GM21528 (cell line): Measurements from ENCODE around the gene SLC16A10.
"Not testable (repeated sequence)": the region's sequence is repeated elsewhere in the genome, so short reads cannot be mapped to it uniquely, and the experiment has no call there.

Source experiments
- ATAC-seq: cut with Tn5 transposase; IDR thresholded peaks from one replicate; pipeline ENCODE4 v1.9.1; 2021; ENCODE audit warnings: mild to moderate bottlenecking, moderate library complexity; ENCODE audit not compliant: unreplicated experiment, low FRiP score

SLC16A10 gene

DNA sequence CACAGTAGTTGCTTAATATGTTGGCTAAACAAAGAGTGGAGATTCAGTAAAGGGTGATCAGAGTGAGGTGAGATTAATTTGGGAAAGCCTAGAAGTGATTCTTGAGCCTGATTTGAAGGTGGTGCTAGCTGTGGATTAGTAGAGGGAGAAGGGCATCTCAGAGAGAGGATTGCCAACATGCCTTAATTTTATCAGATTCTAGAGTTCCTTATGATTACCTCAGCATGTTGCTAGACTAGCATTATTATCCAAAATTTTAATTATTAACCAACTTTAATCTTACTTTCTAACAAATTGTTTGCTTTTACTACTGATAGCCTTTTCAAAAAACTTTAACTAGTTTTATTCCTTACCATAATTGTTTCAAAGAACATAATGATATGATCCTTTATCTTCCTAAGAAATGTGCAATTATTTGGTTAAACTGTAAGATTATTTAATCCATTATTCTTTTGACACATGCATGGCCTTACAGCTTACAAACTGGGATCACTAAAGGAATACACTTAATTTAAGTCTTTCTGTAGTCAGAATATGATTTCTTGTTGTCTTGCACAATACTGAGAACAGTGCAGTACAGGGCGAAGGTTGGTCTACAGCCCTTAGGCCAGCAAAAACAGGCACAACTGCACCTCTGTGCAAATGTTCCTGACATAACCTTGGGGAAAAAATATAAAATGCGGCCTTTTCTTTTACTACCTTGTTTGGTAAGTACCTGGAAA, 88.9 kb downstream of the SLC16A10 start:
- no peak for ATAC-seq

DNA sequence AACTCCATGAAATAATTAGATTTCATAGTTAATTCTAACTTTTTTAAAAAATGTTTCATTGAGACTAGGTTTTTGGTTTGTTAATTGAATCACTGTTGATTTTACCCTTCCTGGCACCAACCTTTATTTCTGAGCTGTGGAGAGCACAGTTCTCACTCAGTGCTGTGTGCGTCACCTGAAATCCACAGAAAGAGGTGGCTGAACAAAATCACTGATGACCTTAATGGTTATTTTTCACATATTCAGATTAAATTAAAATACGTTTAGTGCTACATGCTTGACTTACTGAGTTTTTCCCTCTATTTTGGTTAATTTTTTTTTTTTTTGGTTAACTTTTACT, 89.4 kb downstream of the SLC16A10 start:
- ATAC-seq = no peak

DNA sequence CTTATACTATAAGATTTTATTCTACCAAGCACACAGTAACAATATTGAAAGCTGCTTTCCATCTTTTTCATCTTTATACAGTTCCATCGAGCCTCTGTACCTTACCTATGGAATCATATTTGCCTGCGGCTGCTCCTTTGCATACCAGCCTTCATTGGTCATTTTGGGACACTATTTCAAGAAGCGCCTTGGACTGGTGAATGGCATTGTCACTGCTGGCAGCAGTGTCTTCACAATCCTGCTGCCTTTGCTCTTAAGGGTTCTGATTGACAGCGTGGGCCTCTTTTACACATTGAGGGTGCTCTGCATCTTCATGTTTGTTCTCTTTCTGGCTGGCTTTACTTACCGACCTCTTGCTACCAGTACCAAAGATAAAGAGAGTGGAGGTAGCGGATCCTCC, 89.8 kb downstream of the SLC16A10 start:
- no peak for ATAC-seq

DNA sequence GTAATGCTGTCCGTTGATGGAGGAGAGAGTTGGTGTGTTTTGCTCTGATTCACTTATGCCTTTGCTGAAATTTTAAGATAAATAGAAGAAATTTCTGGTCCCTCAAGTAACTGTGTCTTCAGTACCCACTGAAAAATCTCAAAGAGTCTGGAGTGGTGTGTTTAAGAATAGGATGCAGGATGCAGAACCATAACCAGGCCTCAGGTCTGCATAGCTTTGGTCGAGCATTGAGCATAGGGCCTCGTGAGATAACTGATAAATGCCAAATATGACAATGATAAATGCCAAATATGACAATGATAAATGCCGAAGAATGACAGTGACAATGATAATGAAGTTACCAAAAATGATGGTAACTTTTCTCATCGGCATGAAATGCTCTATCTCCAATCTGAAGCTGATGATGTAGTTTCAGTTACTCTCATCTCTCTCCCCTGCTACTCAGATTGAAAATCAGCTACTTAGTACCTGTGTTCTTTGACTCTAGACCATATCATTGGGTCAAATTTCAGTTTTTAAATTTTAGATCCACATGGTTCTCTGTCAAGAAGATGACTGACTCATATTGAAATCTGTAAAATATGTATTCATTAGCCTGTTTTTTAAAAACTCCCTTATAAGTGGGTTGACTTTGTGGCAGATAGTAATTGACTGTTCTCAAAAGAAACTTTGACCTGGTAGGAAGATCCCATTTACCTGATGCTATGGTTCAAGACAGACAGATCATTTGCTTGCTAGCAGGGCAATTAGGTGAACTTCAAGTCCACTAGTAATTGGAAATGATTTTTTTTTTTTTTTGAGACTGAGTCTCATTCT, 96.6 kb downstream of the SLC16A10 start:
- no peak for ATAC-seq

DNA sequence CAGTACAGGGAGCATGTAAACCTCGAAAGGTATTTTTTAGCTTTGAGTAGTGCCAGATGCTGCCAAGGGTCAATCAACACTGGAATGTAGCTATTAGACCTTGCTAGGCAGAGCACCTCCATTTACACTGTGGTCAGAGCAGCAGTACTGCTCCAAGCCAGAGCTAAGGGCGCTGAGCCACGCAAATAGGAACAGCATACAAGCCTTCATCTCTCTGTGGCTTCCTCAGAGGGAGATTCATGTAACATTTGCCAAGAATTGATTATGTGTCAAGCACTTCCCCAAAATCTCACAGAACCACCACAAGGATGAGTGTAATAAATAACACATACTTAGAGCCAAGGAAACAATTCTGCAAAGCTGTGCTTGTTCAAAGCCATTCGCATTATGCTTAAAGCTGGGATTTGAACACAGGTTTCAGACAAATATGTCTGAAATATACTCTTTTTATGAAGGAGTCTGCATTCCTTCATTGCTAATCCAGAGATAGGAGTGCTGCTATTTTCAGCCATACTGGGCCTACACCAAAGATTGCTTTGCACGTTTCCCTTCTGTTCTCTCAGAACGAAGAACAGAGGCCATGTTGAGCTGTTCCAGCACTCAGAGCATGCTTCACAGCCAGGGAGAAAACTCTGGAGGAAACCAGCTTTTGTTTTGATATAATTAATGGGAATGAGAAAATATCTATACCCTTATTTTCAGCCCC, 97.7 kb downstream of the SLC16A10 start:
- no peak for ATAC-seq

DNA sequence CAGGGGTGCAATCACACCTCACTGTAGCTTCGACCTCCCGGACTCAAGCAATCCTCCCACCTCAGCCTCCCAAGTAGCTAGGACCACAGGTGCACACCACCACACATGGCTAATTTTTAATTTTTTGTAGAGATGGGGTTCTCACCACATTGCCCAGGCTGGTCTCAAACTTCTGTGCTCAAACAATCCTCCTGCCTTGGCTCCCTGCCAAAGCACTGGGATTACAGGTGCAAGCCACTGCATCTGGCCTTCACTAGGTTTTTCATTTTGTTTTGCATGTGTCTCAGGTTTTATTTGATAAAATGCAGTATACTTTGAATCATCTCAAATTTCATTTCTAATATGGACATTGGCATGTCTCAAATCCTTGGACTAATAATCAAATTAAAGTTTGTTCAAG, 98.7 kb downstream of the SLC16A10 start:
- ATAC-seq = no peak

DNA sequence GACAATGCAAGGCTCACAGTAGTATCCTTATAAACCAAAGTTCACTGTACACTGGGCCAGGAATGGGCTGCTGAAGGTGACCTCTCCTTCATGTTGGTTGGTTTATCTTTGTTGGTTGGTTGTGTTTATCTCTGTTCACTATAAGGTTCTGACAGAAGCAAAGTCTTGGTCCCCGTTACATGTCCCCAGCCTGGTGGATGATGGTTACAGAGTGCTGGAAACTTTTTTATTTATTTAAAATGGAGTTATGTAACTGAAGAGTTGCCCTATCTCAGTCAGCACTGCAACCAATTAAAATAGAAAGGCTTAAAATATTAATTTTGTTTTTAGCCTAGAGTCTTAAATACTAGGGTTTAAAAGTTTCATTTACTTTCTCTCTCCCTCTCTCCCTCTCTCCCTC, 100.6 kb downstream of the SLC16A10 start:
- no peak for ATAC-seq

DNA sequence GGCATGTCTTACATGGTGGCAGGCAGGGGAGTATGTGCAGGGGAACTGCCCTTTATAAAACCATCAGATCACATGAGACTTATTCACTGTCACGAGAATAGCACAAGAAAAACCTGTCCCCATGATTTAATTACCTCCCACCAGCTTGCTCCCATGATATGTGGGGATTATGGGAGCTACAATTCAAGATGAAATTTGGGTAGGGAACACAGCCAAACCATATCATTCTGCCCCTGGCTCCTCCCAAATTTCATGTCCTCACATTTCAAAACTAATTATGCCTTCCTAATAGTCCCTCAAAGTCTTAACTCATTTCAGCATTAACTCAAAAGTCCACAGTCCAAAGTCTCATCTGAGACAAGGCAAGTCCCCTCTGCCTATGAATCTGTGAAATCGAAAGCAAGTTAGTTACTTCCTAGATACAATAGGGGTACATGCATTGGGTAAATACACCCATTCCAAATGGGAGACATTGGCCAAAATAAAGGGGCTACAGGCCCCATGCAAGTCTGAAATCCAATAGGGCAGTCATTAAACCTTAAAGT, 102.4 kb downstream of the SLC16A10 start:
- not testable (repeated sequence) for ATAC-seq

DNA sequence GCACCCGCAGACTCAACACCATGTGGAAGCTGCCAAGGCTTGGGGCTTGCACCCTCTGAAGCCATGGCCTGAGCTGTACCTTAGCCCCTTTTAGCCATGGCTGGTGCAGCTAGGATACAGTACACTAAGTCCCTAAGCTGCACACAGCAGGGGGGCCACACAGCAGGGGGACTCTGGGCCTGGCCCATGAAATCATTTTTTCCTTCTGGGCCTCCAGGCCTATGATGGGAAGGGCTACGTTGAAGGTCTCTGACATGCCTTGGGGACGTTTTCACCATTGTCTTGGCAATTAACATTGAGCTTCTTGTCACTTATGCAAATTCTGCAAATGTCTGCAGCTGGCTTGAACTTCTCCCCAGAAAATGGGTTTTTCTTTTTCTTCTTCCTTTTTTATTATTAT, 103.3 kb downstream of the SLC16A10 start:
- no peak for ATAC-seq

DNA sequence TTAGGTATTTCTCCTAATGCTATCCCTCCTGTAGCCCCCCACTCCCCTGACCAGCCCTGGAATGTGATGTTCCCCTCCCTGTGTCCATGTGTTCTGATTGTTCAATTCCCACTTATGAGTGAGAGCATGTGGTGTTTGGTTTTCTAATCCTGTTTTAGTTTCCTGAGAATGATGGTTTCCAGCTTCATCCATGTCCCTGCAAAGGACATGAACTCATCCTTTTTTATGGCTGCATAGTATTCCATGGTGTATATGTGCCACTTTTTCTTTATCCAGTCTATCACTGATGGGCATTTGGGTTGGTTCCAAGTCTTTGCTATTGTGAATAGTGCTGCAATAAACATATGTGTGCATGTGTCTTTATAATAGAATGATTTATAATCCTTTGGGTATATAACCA, 103.8 kb downstream of the SLC16A10 start:
- not testable (repeated sequence) for ATAC-seq

DNA sequence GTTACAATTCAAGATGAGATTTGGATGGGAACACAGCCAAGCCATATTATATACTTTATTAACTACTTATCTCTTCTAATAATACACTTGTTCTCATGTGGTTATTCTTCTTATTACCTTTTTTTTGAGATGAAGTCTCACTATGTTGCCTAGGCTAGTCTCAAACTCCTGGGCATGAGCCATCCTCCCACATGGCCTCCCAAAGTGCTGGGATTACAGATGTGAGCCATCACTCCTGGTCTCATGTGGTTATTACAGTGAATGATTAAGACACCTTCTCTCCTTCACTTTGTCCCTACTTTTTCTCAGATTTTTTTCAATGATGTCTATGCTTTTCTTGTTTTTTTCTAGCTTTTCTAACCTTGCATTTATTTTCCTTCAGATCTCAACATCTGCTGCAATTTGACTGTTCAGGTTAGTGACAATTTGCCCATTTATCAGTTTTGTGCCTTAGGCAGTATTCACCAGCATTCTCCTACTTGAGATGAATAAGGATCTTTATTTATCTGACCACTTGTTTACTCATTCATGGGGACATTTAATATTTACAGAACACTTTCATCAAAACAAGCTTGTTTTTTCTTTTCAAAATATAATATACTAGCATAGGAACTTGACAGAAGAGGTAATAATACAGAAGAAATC, 105.7 kb downstream of the SLC16A10 start:
- no peak for ATAC-seq

DNA sequence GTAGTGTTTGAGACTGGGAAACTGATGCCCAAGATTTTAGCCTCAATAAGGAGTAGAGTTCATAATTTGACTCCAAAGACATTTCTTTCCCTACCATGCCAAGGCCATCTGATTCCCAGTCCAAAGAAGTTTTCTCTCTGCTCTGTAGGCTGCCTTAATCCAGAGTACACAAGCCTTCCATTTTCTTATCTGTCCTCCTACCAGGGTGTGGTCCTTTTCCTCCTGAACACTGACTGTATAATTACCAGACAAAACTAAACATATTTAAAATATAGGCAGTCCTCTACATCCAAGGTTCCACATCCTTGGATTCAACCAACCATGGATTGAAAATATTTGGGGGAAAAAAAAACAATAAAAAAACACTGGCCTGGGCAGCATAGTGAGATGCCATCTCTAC, 108.4 kb downstream of the SLC16A10 start:
- ATAC-seq = no peak

DNA sequence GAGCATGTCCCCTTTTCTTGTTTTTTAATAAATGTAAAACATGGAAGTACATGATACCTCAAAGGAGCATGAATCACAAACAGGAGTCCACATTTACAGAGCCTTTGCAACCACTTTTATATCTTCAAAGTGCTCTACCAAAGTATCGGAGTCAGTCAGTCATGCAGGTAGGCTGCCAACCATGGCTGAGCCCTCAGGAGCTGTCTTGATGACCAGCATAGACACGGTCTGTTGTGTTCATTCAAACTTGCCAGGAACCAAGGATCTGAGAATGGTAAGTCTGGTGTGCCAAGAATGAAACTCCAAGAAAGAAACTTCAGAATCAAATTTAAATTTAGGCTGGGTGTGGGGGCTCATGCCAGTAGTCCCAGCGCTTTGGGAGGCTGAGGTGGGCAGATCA, 111.5 kb downstream of the SLC16A10 start:
- no peak for ATAC-seq

DNA sequence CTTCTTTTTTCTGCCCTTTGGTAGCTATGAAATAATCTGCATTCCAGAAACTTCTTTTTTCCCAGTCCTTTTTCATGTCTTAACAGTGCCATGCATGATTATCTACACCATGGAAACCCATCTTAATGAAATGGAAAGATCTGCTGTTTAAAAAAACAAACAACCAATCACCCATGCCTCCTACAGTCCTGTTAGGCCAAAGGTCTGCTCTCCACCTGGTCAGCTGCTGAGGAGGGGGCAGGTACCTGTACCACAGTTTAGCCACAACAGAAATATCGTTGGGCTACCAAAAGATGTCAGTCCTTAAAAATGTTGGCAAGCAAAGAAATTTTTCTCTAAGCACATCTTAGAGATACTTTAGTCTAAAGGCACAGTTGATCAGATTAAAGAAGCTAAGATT, 112.6 kb downstream of the SLC16A10 start:
- ATAC-seq = no peak

DNA sequence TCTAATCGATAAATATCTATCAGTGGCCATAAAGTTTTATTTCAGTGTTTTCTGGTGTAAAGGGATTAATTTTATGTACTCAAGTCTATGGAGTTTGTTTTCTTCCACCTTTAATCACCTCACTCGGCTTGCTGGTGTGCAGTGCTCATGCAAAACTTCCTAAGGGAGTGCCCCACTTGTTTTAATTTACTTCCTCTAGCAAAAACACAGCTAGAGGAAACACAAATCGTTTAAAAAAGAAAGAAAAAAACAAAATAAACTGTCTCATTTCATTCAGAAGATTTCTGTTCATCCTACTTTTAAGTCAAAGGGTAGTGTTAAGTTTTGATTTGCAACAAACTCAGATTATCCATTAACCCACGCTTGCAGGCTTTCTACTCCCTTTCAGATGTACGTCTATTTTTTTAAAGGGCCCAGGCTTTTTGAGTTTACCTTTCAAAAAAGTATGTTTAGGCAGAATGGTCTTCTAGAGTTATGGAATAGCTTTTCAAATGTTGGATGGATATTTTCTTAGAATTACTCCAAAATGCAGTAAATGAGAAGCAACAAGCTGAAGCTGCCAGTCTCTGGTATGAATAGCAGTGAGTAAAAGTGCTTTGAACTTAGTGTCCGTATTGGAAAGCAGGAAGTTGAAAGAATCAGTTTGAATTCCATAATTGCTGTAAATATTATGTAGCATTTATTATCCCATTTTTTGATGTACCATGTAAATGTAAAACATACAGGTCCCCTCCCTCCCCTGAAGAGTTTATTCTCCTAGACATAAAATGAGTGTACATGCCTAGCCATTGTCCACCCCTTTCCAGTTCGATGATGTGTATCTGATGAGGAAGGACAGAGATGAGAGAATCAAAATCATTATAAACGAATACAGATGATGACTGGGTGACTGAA, 113.3 kb downstream of the SLC16A10 start:
- no peak for ATAC-seq

DNA sequence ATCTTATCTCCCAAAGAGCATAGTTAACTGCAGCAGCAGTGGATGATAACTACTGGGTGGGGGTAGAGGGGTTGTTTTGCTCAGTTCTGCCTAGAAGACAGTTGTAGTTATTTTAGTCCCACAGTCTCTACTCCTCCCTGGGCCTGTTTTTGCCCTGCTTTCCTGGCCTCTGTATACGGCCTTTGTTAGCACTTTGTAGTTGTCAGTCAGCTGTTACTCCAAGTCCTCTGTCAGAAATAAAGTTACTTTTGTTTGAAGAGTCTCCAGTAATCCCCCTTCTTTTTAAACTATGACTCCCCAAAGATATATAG, 113.9 kb downstream of the SLC16A10 start:
- no peak for ATAC-seq

DNA sequence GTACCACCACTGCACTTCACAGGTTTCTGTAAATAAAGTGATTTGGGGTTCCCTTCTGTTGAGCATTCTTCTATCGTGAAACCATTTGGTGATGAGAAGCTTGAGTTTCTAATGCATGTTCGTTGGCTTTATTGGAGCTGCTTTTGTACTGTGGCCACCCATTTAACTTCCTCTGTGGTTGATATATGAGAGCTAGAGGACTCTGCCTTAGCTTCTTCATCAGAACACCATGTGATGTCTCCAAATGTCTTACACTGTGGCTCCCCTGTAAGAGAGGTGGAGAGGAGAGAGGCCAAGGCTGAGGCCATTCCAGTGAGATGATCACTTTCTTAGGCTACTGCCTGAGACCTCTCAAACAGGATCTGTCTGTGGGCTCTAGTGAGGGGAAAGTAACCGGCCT, 114.5 kb downstream of the SLC16A10 start:
- ATAC-seq = no peak

DNA sequence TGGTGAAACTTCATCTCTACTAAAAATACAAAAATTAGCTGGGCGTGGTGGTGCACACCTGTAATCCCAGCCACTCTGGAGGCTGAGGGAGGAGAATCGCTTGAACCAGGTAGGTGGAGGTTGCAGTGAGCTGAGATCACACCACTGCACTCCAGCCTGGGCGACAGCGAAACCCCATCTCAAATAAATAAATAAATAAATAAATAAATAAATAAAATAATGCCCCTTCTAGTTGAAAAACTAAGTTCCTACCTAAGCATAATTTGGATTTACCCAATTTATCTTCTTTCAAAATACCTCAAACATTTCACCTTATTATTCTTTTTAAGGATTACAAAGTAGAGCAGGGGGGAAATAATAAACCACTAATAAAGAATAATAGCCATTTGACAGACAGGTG, 116.2 kb downstream of the SLC16A10 start:
- not testable (repeated sequence) for ATAC-seq

DNA sequence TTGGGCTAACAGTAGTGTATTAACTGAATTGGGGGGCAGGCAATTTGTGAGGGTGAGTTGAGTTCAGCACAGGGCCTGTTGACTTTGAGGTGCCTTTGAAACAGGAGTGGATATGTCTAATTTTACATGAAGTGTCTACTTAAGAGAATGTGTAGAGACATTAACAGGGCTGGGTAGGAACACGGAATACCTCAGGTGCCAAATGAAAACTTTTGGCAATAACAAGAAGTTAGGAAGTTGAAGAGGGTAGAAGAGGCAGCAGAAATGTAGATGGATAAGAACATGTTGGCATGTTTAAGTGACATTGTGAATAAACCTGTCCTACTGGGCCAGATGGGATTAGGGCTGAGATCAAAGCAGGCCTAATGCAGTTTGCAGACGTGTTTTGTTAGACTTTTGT, 117.0 kb downstream of the SLC16A10 start:
- no peak for ATAC-seq

DNA sequence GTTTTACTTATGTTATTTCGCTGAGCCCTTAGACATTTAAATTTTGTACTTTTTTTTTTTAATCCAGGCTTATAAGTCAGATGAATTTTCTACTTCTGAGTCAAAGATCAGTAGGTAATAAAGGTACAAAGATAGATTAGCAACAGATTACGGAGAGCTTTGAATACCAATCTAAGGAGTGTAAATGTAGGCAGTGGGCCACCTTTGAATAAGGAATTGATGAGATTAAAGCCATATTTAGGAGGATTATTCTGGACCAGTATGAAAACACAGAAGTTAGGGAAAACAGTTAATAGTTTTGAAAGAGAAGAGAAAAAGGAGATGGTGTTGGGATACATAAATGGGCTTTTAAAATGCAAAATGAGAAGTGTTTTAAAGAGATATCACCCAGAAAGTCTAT, 117.6 kb downstream of the SLC16A10 start:
- no peak for ATAC-seq
